HUES6 (cell line): Measurements from ENCODE around the gene DES.

ENCODE experiments used
- H3K27ac ChIP-seq: 2 replicates; pipeline ENCODE4 v1.7.0; 2013; ENCODE audit warnings: low read depth, mild to moderate bottlenecking, low read length, inconsistent platforms
- H3K27me3 ChIP-seq: 2 replicates; pipeline ENCODE4 v1.6.1; 2013; ENCODE audit warnings: low read length; ENCODE audit not compliant: control insufficient read depth, insufficient read depth
- H3K36me3 ChIP-seq: 2 replicates; pipeline ENCODE4 v1.6.1; 2013; ENCODE audit warnings: low read length; ENCODE audit not compliant: control insufficient read depth, insufficient read depth
- H3K4me1 ChIP-seq: 2 replicates; pipeline ENCODE4 v1.6.1; 2013; ENCODE audit warnings: low read length; ENCODE audit not compliant: control insufficient read depth, insufficient read depth
- H3K4me3 ChIP-seq: 2 replicates; pipeline ENCODE4 v1.5.1; 2013; ENCODE audit warnings: low read depth, low read length
- H3K9ac ChIP-seq: one replicate; pipeline ENCODE4 v1.6.1; 2013; ENCODE audit warnings: mild to moderate bottlenecking, low read length
- H3K9me3 ChIP-seq: 2 replicates; pipeline ENCODE4 v1.6.1; 2013; ENCODE audit warnings: low read depth, low read length; ENCODE audit not compliant: control insufficient read depth, insufficient read depth

The DES gene

GRCh38 chr2:219434468-219434717 is 16.2 kb downstream of the DES start:
- Histone ChIP-seq H3K36me3 (no peaks in the 10 kb centered on the region), H3K27ac (no peak overlapping the region), H3K9me3 (no peaks in the 10 kb centered on the region), H3K4me1 (peaks cover 12% of the 10 kb centered on the region), H3K27me3 (peaks cover 41% of the 10 kb centered on the region), H3K4me3 (peak overlapping the region; percentile 29), H3K9ac (peak overlapping the region; percentile 3)

GRCh38 chr2:219434718-219435525 is 16.7 kb downstream of the DES start, which contains the start of gene SPEG:
TSS of gene SPEG (plus strand) at chr2:219434843. CDS start at chr2:219434978, 135 bp downstream.
- Histone ChIP-seq H3K4me3 (peak within 1 kb of the TSS; percentile 29), H3K9me3 (no peaks in the 10 kb centered on the region), H3K9ac (peak within 1 kb of the TSS; percentile 3), H3K36me3 (no peaks in the 10 kb centered on the region), H3K27me3 (peaks cover 41% of the 10 kb centered on the region), H3K4me1 (peaks cover 12% of the 10 kb centered on the region), H3K27ac (no peak within 1 kb of the TSS)

- Histone ChIP-seq H3K27me3 (peaks cover 43% of the 10 kb centered on the region), H3K27ac (no peak overlapping the region), H3K36me3 (no peaks in the 10 kb centered on the region), H3K9ac (no peak overlapping the region), H3K9me3 (no peaks in the 10 kb centered on the region), H3K4me1 (peaks cover 12% of the 10 kb centered on the region), H3K4me3 (no peak overlapping the region)
These were observed 17.5 kb downstream of the DES start for GRCh38 chr2:219435701-219436100.

GRCh38 chr2:219436491-219436890 is 18.3 kb downstream of the DES start:
- Histone ChIP-seq H3K36me3 (no peaks in the 10 kb centered on the region), H3K9ac (no peak overlapping the region), H3K27me3 (peaks cover 51% of the 10 kb centered on the region), H3K9me3 (no peaks in the 10 kb centered on the region), H3K4me1 (peaks cover 19% of the 10 kb centered on the region), H3K4me3 (no peak overlapping the region), H3K27ac (no peak overlapping the region)

- Histone ChIP-seq H3K9me3 (no peaks in the 10 kb centered on the region), H3K4me3 (no peak overlapping the region), H3K9ac (no peak overlapping the region), H3K27me3 (peaks cover 52% of the 10 kb centered on the region), H3K4me1 (peaks cover 20% of the 10 kb centered on the region), H3K36me3 (no peaks in the 10 kb centered on the region), H3K27ac (no peak overlapping the region)
These were observed 19.0 kb downstream of the DES start for GRCh38 chr2:219437141-219437540.

GRCh38 chr2:219437690-219438206 is 19.6 kb downstream of the DES start:
- H3K9me3 ChIP-seq: no peaks in the 10 kb centered on the region
- H3K36me3 ChIP-seq: no peaks in the 10 kb centered on the region
- peaks cover 20% of the 10 kb centered on the region for H3K4me1 ChIP-seq
- no peak overlapping the region for H3K27ac ChIP-seq
- no peak overlapping the region for H3K9ac ChIP-seq
- H3K27me3 ChIP-seq: peaks cover 56% of the 10 kb centered on the region
- H3K4me3 ChIP-seq: no peak overlapping the region

- Histone ChIP-seq H3K9me3 (no peaks in the 10 kb centered on the region), H3K9ac (no peak overlapping the region), H3K4me1 (peaks cover 20% of the 10 kb centered on the region), H3K27ac (no peak overlapping the region), H3K4me3 (no peak overlapping the region), H3K36me3 (no peaks in the 10 kb centered on the region), H3K27me3 (peaks cover 63% of the 10 kb centered on the region)
These were observed 20.3 kb downstream of the DES start for GRCh38 chr2:219438453-219438852.

- peaks cover 67% of the 10 kb centered on the region for H3K27me3 ChIP-seq
- H3K27ac ChIP-seq: no peak overlapping the region
- no peaks in the 10 kb centered on the region for H3K9me3 ChIP-seq
- no peaks in the 10 kb centered on the region for H3K36me3 ChIP-seq
- H3K9ac ChIP-seq: no peak overlapping the region
- H3K4me1 ChIP-seq: peaks cover 15% of the 10 kb centered on the region
- H3K4me3 ChIP-seq: no peak overlapping the region
These were observed 21.3 kb downstream of the DES start for GRCh38 chr2:219439506-219439905.

GRCh38 chr2:219440388-219441256 is 22.4 kb downstream of the DES start:
- H3K36me3 ChIP-seq: no peaks in the 10 kb centered on the region
- no peaks in the 10 kb centered on the region for H3K9me3 ChIP-seq
- H3K4me3 ChIP-seq: peak overlapping the region; percentile 77
- H3K4me1 ChIP-seq: peaks cover 8% of the 10 kb centered on the region
- no peak overlapping the region for H3K27ac ChIP-seq
- H3K9ac ChIP-seq: no peak overlapping the region
- H3K27me3 ChIP-seq: peaks cover 60% of the 10 kb centered on the region

GRCh38 chr2:219441451-219442255 is 23.5 kb downstream of the DES start:
- H3K27me3 ChIP-seq: peaks cover 50% of the 10 kb centered on the region
- no peaks in the 10 kb centered on the region for H3K36me3 ChIP-seq
- no peak overlapping the region for H3K9ac ChIP-seq
- peak overlapping the region; percentile 77 for H3K4me3 ChIP-seq
- peaks cover 17% of the 10 kb centered on the region for H3K4me1 ChIP-seq
- H3K27ac ChIP-seq: no peak overlapping the region
- H3K9me3 ChIP-seq: no peaks in the 10 kb centered on the region
